Keratinocyte (primary cell): Measurements from ENCODE around the gene ADAMTS17. TPM values are rescaled to one million over a fixed set of nuclear protein-coding genes. Genes with fewer than 3 reads are reported as not detected.

Source experiments
- DNase-seq: peaks from one replicate; pipeline ENCODE4 v3.0.0-alpha.2; 2011; ENCODE audit warnings: low read depth, missing footprints, low spot score
- FAIRE-seq: peaks from 2 replicates; lab custom pipeline; 2011; peaks lifted over from hg19 to GRCh38; lab: Jason Lieb, UNC
- H2AFZ ChIP-seq: 2 replicates; pipeline ENCODE4 v1.6.0; 2012; ENCODE audit warnings: low read length, control low read depth, inconsistent platforms; ENCODE audit not compliant: control insufficient read depth
- H3K27ac ChIP-seq: 2 replicates; pipeline ENCODE4 v1.5.1; 2011; ENCODE audit warnings: low read length; ENCODE audit not compliant: control insufficient read depth, insufficient read depth
- H3K27me3 ChIP-seq: 3 replicates; pipeline ENCODE4 v1.6.0; 2011; ENCODE audit warnings: low read length; ENCODE audit not compliant: control insufficient read depth, insufficient read depth; ENCODE audit errors: extremely low read depth
- H3K36me3 ChIP-seq, 2 experiments: 2 replicates in 1 of 2; 3 replicates in 1 of 2; pipeline ENCODE4 v1.5.1; 2011; ENCODE audit warnings: low read length in 2 of 2, mild to moderate bottlenecking in 1 of 2; ENCODE audit not compliant: control insufficient read depth in 2 of 2, insufficient read depth in 2 of 2; ENCODE audit errors: extremely low read depth in 1 of 2
- H3K4me1 ChIP-seq: 3 replicates; pipeline ENCODE4 v1.5.1; 2011; ENCODE audit warnings: low read length; ENCODE audit not compliant: control insufficient read depth, insufficient read depth; ENCODE audit errors: extremely low read depth
- H3K4me2 ChIP-seq: 3 replicates; pipeline ENCODE4 v1.6.0; 2011; ENCODE audit warnings: low read depth, low read length; ENCODE audit not compliant: control insufficient read depth, insufficient read depth; ENCODE audit errors: extremely low read depth
- H3K4me3 ChIP-seq, 3 experiments: fragments of 200-600 bp in 1 of 3; sonication (generic) in 1 of 3; 2 replicates in 2 of 3; 3 replicates in 1 of 3; pipeline ENCODE4 v1.5.1; 2011 to 2016; ENCODE audit warnings: low read length in 3 of 3, mild to moderate bottlenecking in 3 of 3, control low read depth in 2 of 3, inconsistent platforms in 1 of 3, low read depth in 1 of 3, mixed read lengths in 1 of 3, mixed run types in 1 of 3, moderate library complexity in 1 of 3; ENCODE audit not compliant: control insufficient read depth in 2 of 3, insufficient read depth in 2 of 3; ENCODE audit errors: extremely low read depth in 1 of 3
- H3K79me2 ChIP-seq: 2 replicates; pipeline ENCODE4 v1.6.0; 2012; ENCODE audit warnings: low read length; ENCODE audit not compliant: control insufficient read depth, insufficient read depth
- H3K9ac ChIP-seq: 3 replicates; pipeline ENCODE4 v1.6.0; 2011; ENCODE audit warnings: low read length; ENCODE audit not compliant: control insufficient read depth, insufficient read depth; ENCODE audit errors: extremely low read depth
- H3K9me1 ChIP-seq: 3 replicates; pipeline ENCODE4 v1.6.0; 2011; ENCODE audit warnings: low read length; ENCODE audit not compliant: control insufficient read depth, insufficient read depth; ENCODE audit errors: extremely low read depth
- H3K9me3 ChIP-seq: 2 replicates; pipeline ENCODE4 v1.5.1; 2012; ENCODE audit warnings: low read depth, low read length; ENCODE audit not compliant: control insufficient read depth
- H4K20me1 ChIP-seq: 3 replicates; pipeline ENCODE4 v1.6.0; 2011; ENCODE audit warnings: low read length; ENCODE audit not compliant: control insufficient read depth, insufficient read depth; ENCODE audit errors: extremely low read depth
- EZH2 ChIP-seq: IDR thresholded peaks from one replicate; pipeline ENCODE4 v1.6.1; 2012; ENCODE audit warnings: inconsistent platforms, mild to moderate bottlenecking, low read length, moderate library complexity
- dilution Hi-C: fragments of 300-500 bp; cut with MboI; formaldehyde crosslinking; loops from one replicate; pipeline ENCODE4 v1.7.0; 2020; ENCODE audit warnings: low sequenced_read_pairs; ENCODE audit not compliant: extremely low pct_ligation_motif_present
- polyA plus RNA-seq, 5 experiments: library from polyadenylated mRNA; depleted of rRNA in 3 of 5; stranded (reverse) in 3 of 5; stranded (forward) in 1 of 5; unstranded in 1 of 5; fragments of >200 nt; gene quantifications; 1 replicate in 1 of 5; 2 replicates in 3 of 5; 3 replicates in 1 of 5; pipeline versions ENCODE4 v1.2.1 to v1.2.3, GENCODE V29; 2011 to 2012; ENCODE audit warnings: missing spikeins in 2 of 5, low read depth in 1 of 5, low replicate concordance in 1 of 5
- TF ChIP-seq, protein P1 (sequence below), 3 experiments: IDR thresholded peaks in 1 of 3; conservative IDR thresholded peaks in 1 of 3; optimal IDR thresholded peaks in 1 of 3; 2 replicates in 2 of 3; 3 replicates in 1 of 3; pipeline versions ENCODE3 to v1.5.1; 2011; ENCODE audit warnings: low read length in 3 of 3, mild to moderate bottlenecking in 3 of 3, moderate library complexity in 2 of 3, control low read depth in 1 of 3, inconsistent platforms in 1 of 3; ENCODE audit not compliant: insufficient read depth in 2 of 3; ENCODE audit errors: extremely low read depth in 1 of 3

ADAMTS17 gene
- polyA plus RNA-seq, 1 donor (not counting 4 experiments of a cell fraction or from before 2014, with no cell fraction given) = 0.18 TPM

DNA sequence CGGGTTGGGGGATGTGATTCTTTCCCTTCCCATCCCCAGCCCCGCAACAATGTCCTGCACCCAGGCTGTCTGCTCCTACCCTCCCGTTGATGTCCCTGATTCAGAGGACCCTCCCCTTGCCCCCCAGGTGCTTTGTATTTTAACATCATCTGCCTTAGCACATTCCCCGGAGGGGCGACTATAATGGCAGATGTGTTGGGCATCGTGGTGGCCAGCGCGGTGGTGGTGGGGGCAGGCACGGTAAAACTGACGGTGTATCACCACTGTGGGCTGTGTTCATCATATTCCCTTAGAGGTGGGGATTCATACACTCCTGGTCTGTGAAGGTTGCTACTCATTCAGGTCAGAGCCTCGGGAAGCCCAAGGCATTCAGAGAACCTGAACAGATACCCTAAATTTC, 173.0 kb downstream of the ADAMTS17 start:
- Histone ChIP-seq H2AFZ (no peak overlapping the region), H3K79me2 (no peaks in the 10 kb centered on the region), H3K9me1 (no peaks in the 10 kb centered on the region), H3K36me3 (no peaks in the 10 kb centered on the region), H3K27me3 (peaks cover 11% of the 10 kb centered on the region), H3K4me1 (no peaks in the 10 kb centered on the region), H3K4me3 (no peak overlapping the region), H3K9ac (no peak overlapping the region), H3K9me3 (peaks cover 8% of the 10 kb centered on the region), H3K27ac (no peak overlapping the region), H4K20me1 (no peaks in the 10 kb centered on the region), H3K4me2 (no peak overlapping the region)
- DNase-seq = no peak
- TF ChIP-seq, protein P1, sequence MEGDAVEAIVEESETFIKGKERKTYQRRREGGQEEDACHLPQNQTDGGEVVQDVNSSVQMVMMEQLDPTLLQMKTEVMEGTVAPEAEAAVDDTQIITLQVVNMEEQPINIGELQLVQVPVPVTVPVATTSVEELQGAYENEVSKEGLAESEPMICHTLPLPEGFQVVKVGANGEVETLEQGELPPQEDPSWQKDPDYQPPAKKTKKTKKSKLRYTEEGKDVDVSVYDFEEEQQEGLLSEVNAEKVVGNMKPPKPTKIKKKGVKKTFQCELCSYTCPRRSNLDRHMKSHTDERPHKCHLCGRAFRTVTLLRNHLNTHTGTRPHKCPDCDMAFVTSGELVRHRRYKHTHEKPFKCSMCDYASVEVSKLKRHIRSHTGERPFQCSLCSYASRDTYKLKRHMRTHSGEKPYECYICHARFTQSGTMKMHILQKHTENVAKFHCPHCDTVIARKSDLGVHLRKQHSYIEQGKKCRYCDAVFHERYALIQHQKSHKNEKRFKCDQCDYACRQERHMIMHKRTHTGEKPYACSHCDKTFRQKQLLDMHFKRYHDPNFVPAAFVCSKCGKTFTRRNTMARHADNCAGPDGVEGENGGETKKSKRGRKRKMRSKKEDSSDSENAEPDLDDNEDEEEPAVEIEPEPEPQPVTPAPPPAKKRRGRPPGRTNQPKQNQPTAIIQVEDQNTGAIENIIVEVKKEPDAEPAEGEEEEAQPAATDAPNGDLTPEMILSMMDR (optimal IDR thresholded peaks at IDR 0.05 in 1 of 3, IDR thresholded peaks at IDR 0.05 in 1 of 3, conservative IDR thresholded peaks at IDR 0.05 in 1 of 3; ENCODE audit: extremely low read depth in 1 of 3, insufficient read depth in 2 of 3, low read length in 3 of 3) = no peak
- no peak for TF ChIP-seq EZH2
- dilution Hi-C loops = no loop called here
- no peak for FAIRE-seq

DNA sequence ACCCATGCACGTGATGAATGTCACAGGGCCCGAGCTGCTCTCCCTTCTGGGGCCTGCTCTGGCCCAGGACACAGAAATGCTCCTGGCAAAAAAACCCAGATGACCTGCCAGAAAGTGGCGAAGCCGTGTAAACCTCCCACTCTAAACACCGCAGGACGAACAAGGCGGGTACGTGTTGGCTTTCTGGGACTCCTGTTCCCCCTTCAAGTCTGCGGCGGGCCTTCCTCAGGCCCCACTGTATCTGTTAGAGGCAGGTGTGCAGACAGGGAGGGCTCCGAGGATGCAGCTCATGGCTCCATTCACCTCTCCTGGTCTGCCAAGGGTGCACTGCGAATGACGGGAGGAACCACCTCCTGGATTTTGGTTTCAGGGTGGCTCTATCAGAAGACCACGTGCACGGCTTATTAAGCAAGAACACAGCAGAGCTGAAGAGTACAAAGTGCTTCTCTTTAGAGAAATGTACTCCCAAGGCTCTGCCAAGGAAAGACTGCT, 173.8 kb downstream of the ADAMTS17 start:
- no peak for DNase-seq
- TF ChIP-seq, protein P1 (optimal IDR thresholded peaks at IDR 0.05 in 1 of 3, IDR thresholded peaks at IDR 0.05 in 1 of 3, conservative IDR thresholded peaks at IDR 0.05 in 1 of 3; ENCODE audit: extremely low read depth in 1 of 3, insufficient read depth in 2 of 3, low read length in 3 of 3) = no peak
- no peak for TF ChIP-seq EZH2
- no peaks in the 10 kb centered on the region for H3K79me2 ChIP-seq
- H3K4me3 ChIP-seq = no peak overlapping the region
- no peaks in the 10 kb centered on the region for H4K20me1 ChIP-seq
- H3K9me1 ChIP-seq = no peaks in the 10 kb centered on the region
- FAIRE-seq = no peak
- no peak overlapping the region for H2AFZ ChIP-seq
- peaks cover 3% of the 10 kb centered on the region for H3K9me3 ChIP-seq
- H3K27ac ChIP-seq = no peak overlapping the region
- H3K36me3 ChIP-seq = no peaks in the 10 kb centered on the region
- H3K4me2 ChIP-seq = no peak overlapping the region
- peaks cover 11% of the 10 kb centered on the region for H3K27me3 ChIP-seq
- H3K4me1 ChIP-seq = no peaks in the 10 kb centered on the region
- no peak overlapping the region for H3K9ac ChIP-seq
- dilution Hi-C loops = no loop called here
